NCI-H510A (cell line): Measurements from ENCODE around the gene CCL3.
"Not testable (repeated sequence)": the region's sequence is repeated elsewhere in the genome, so short reads cannot be mapped to it uniquely, and the experiment has no call there.

ENCODE experiments used
- DNase-seq: peaks from one replicate; lab custom pipeline; 2025; lab: John Stamatoyannopoulos, UW

Gene CCL3

GRCh38 chr17:36089888-36090836 is at the start of gene CCL3:
TSS of gene CCL3 (minus strand) at chr17:36090143. CDS start at chr17:36090058, 85 bp downstream.
- DNase-seq, result no peak

- no peak for DNase-seq
Observed at GRCh38 chr17:36136439-36136838, 46.5 kb upstream of the CCL3 start.

GRCh38 chr17:36136036-36136435 is 46.1 kb upstream of the CCL3 start:
- no peak for DNase-seq

GRCh38 chr17:36135465-36135864 is 45.5 kb upstream of the CCL3 start:
- no peak for DNase-seq

- DNase-seq, result no peak
Observed at GRCh38 chr17:36133602-36134236, 43.8 kb upstream of the CCL3 start.

GRCh38 chr17:36132421-36132831 is 42.5 kb upstream of the CCL3 start:
- DNase-seq, result no peak

GRCh38 chr17:36131931-36132330 is 42.0 kb upstream of the CCL3 start:
- DNase-seq, result no peak

- no peak for DNase-seq
Observed at GRCh38 chr17:36131421-36131820, 41.5 kb upstream of the CCL3 start.

- no peak for DNase-seq
Observed at GRCh38 chr17:36130346-36130745, 40.4 kb upstream of the CCL3 start.

GRCh38 chr17:36129616-36130015 is 39.7 kb upstream of the CCL3 start:
- DNase-seq, result no peak

- DNase-seq, result no peak
Observed at GRCh38 chr17:36128411-36128978, 38.6 kb upstream of the CCL3 start.

GRCh38 chr17:36127911-36128310 is 38.0 kb upstream of the CCL3 start:
- no peak for DNase-seq

- DNase-seq, result no peak
Observed at GRCh38 chr17:36127199-36127893, 37.4 kb upstream of the CCL3 start.

- no peak for DNase-seq
Observed at GRCh38 chr17:36124879-36125824, 35.2 kb upstream of the CCL3 start.

GRCh38 chr17:36123431-36123830 is 33.5 kb upstream of the CCL3 start:
- DNase-seq, result no peak

- not testable (repeated sequence) for DNase-seq
Observed at GRCh38 chr17:36121099-36121498, 31.2 kb upstream of the CCL3 start.

GRCh38 chr17:36120221-36120620 is 30.3 kb upstream of the CCL3 start:
- no peak for DNase-seq

GRCh38 chr17:36118477-36119353 is 28.8 kb upstream of the CCL3 start:
- no peak for DNase-seq

- DNase-seq, result no peak
Observed at GRCh38 chr17:36117505-36118382, 27.8 kb upstream of the CCL3 start.
